ENCODE results near the gene GNB1L. TPM values are rescaled to one million over a fixed set of nuclear protein-coding genes. Genes with fewer than 3 reads are reported as not detected.

GNB1L gene
- 16.5 and 22.5 TPM in 2 replicates for total RNA-seq (2014; rRNA removed; shearing (Covaris generic))
- polyA plus RNA-seq (2016; fragmentation: Nextera tagmentation; extraction: Ambion mirVana), result 13.6 and 14.3 TPM in 2 replicates

- no peaks in the 10 kb centered on the region for H4K20me1 ChIP-seq (ENCODE audit: insufficient read depth)
- H3K27ac ChIP-seq, result peak within 1 kb of the TSS; percentile 91
- H3K4me3 ChIP-seq, result peak within 1 kb of the TSS; percentile 99
- peaks cover 11% of the 10 kb centered on the region for H3F3A ChIP-seq (ENCODE audit: insufficient read depth)
- peaks cover 19% of the 10 kb centered on the region for H3K4me1 ChIP-seq (ENCODE audit: insufficient read depth)
- no peaks in the 10 kb centered on the region for H3K9me3 ChIP-seq (ENCODE audit: low read depth)
- TF ChIP-seq EZH2phosphoT487 (IDR thresholded peaks at IDR 0.05; ENCODE audit: insufficient read depth, low read depth) (no peak), EZH2 (IDR thresholded peaks at IDR 0.05; ENCODE audit: insufficient read depth, poor library complexity, severe bottlenecking) (no peak)
- H2AFZ ChIP-seq, result peak within 1 kb of the TSS; percentile 76
- peak within 1 kb of the TSS; percentile 89 for H3K4me2 ChIP-seq (ENCODE audit: unreplicated experiment)
- 1% methylated on average over 30 to 79 of the region's 81 CpGs for WGBS, 2 experiments (ENCODE audit: low coverage in 1 of 2, low lambda C conversion rate in 2 of 2, missing lambda C conversion rate in 2 of 2)
- in situ Hi-C loops (cut with MboI), result no loop called here
- H3K9me2 ChIP-seq (ENCODE audit: insufficient read depth), result no peaks in the 10 kb centered on the region
- H3K79me2 ChIP-seq (ENCODE audit: insufficient read depth), result peaks cover 69% of the 10 kb centered on the region
- peak within 1 kb of the TSS; percentile 93 for H3K9ac ChIP-seq
- peak; percentile 100 for DNase-seq
- H3K36me3 ChIP-seq (ENCODE audit: low read depth), result no peaks in the 10 kb centered on the region
- no peaks in the 10 kb centered on the region for H3K27me3 ChIP-seq (replicated peaks; ENCODE audit: insufficient read depth)
These were observed at the start of gene GNB1L, which contains the start of gene RTL10 for GRCh38 chr22:19854778-19855503. GNB1L (minus strand) TSS chr22:19854874; CDS start chr22:19821355, 33,519 bp downstream. RTL10 (minus strand) TSS chr22:19854874; CDS start chr22:19852261, 2,613 bp downstream.

GRCh38 chr22:19904174-19904856, 49.6 kb upstream of the GNB1L start:
- no peaks in the 10 kb centered on the region for H4K20me1 ChIP-seq (ENCODE audit: insufficient read depth)
- DNase-seq, result no peak
- TF ChIP-seq EZH2phosphoT487 (IDR thresholded peaks at IDR 0.05; ENCODE audit: insufficient read depth, low read depth), result no peak
- TF ChIP-seq EZH2 (IDR thresholded peaks at IDR 0.05; ENCODE audit: insufficient read depth, poor library complexity, severe bottlenecking), result no peak
- WGBS, 2 experiments (ENCODE audit: low coverage in 1 of 2, low lambda C conversion rate in 2 of 2, missing lambda C conversion rate in 2 of 2), result 92 to 94% methylated on average over 11 to 16 of the region's 16 CpGs
- H3K79me2 ChIP-seq (ENCODE audit: insufficient read depth), result no peaks in the 10 kb centered on the region
- no peaks in the 10 kb centered on the region for H3F3A ChIP-seq (ENCODE audit: insufficient read depth)
- no peak overlapping the region for H3K27ac ChIP-seq
- no peak overlapping the region for H3K9ac ChIP-seq
- H3K4me2 ChIP-seq (ENCODE audit: unreplicated experiment), result no peak overlapping the region
- H3K9me2 ChIP-seq (ENCODE audit: insufficient read depth), result no peaks in the 10 kb centered on the region
- no peaks in the 10 kb centered on the region for H3K27me3 ChIP-seq (replicated peaks; ENCODE audit: insufficient read depth)
- no peaks in the 10 kb centered on the region; the same call in 1 of the 2 replicates for H3K36me3 ChIP-seq (ENCODE audit: low read depth)
- no peaks in the 10 kb centered on the region for H3K9me3 ChIP-seq (ENCODE audit: low read depth)
- no peak overlapping the region for H2AFZ ChIP-seq
- in situ Hi-C loops (cut with MboI), result no loop called here
- no peaks in the 10 kb centered on the region for H3K4me1 ChIP-seq (ENCODE audit: insufficient read depth)
- H3K4me3 ChIP-seq, result no peak overlapping the region

GRCh38 chr22:19903513-19903912, 48.8 kb upstream of the GNB1L start:
- 82 to 84% methylated on average over 12 of the region's 12 CpGs for WGBS, 2 experiments (ENCODE audit: low coverage in 1 of 2, low lambda C conversion rate in 2 of 2, missing lambda C conversion rate in 2 of 2)
- no peak overlapping the region for H3K27ac ChIP-seq

GRCh38 chr22:19903031-19903430, 48.4 kb upstream of the GNB1L start:
- Histone ChIP-seq H3K4me3 (no peak overlapping the region), H3K27ac (no peak overlapping the region), H3K9me2 (ENCODE audit: insufficient read depth) (no peaks in the 10 kb centered on the region), H2AFZ (no peak overlapping the region), H4K20me1 (ENCODE audit: insufficient read depth) (no peaks in the 10 kb centered on the region), H3K9me3 (ENCODE audit: low read depth) (no peaks in the 10 kb centered on the region), H3K79me2 (ENCODE audit: insufficient read depth) (no peaks in the 10 kb centered on the region), H3K9ac (no peak overlapping the region), H3K36me3 (ENCODE audit: low read depth) (no peaks in the 10 kb centered on the region), H3K4me1 (ENCODE audit: insufficient read depth) (no peaks in the 10 kb centered on the region), H3K27me3 (replicated peaks; ENCODE audit: insufficient read depth) (no peaks in the 10 kb centered on the region), H3F3A (ENCODE audit: insufficient read depth) (no peaks in the 10 kb centered on the region), H3K4me2 (ENCODE audit: unreplicated experiment) (no peak overlapping the region)
- DNase-seq, result no peak
- in situ Hi-C loops (cut with MboI), result no loop called here
- 92 to 93% methylated on average over 9 of the region's 9 CpGs for WGBS, 2 experiments (ENCODE audit: low coverage in 1 of 2, low lambda C conversion rate in 2 of 2, missing lambda C conversion rate in 2 of 2)
- TF ChIP-seq EZH2 (IDR thresholded peaks at IDR 0.05; ENCODE audit: insufficient read depth, poor library complexity, severe bottlenecking), result no peak
- no peak for TF ChIP-seq EZH2phosphoT487 (IDR thresholded peaks at IDR 0.05; ENCODE audit: insufficient read depth, low read depth)

More at GRCh38 chr22:19903513-19903912, 48.8 kb upstream of the GNB1L start:
- no peaks in the 10 kb centered on the region; the same call in 1 of the 2 replicates for H3K36me3 ChIP-seq (ENCODE audit: low read depth)
- no peaks in the 10 kb centered on the region for H4K20me1 ChIP-seq (ENCODE audit: insufficient read depth)
- no peaks in the 10 kb centered on the region for H3K27me3 ChIP-seq (replicated peaks; ENCODE audit: insufficient read depth)
- no peaks in the 10 kb centered on the region for H3F3A ChIP-seq (ENCODE audit: insufficient read depth)
- H3K9ac ChIP-seq, result no peak overlapping the region
- no peaks in the 10 kb centered on the region for H3K9me3 ChIP-seq (ENCODE audit: low read depth)
- H3K4me2 ChIP-seq (ENCODE audit: unreplicated experiment), result no peak overlapping the region
- H2AFZ ChIP-seq, result no peak overlapping the region
- H3K4me1 ChIP-seq (ENCODE audit: insufficient read depth), result no peaks in the 10 kb centered on the region
- no peaks in the 10 kb centered on the region for H3K79me2 ChIP-seq (ENCODE audit: insufficient read depth)
- no peaks in the 10 kb centered on the region for H3K9me2 ChIP-seq (ENCODE audit: insufficient read depth)
- in situ Hi-C loops (cut with MboI), result no loop called here
- no peak for DNase-seq
- TF ChIP-seq EZH2 (IDR thresholded peaks at IDR 0.05; ENCODE audit: insufficient read depth, poor library complexity, severe bottlenecking) (no peak), EZH2phosphoT487 (IDR thresholded peaks at IDR 0.05; ENCODE audit: insufficient read depth, low read depth) (no peak)
- H3K4me3 ChIP-seq, result no peak overlapping the region

All from GM23248 (cell line).